ENCODE measurements around the gene DHX38. TPM values are rescaled to one million over a fixed set of nuclear protein-coding genes. Genes with fewer than 3 reads are reported as not detected.

DHX38 gene
- polyA plus RNA-seq, 1 of the 3 experiments (the other 2 are of a cell fraction), result 75.0 TPM

GRCh38 chr16:72111657-72112451, 18.2 kb downstream of the DHX38 start:
- no peak for DNase-seq
- TF ChIP-seq EP300 (IDR thresholded peaks at IDR 0.05; ENCODE audit: borderline replicate concordance in 1 of 2, low read depth in 1 of 2, low read length in 1 of 2) (no peak), RFX5 (IDR thresholded peaks at IDR 0.05; ENCODE audit: low read length) (no peak), FOSL2 (IDR thresholded peaks at IDR 0.05; ENCODE audit: borderline replicate concordance, low read depth) (no peak), FOXM1 (IDR thresholded peaks at IDR 0.05; ENCODE audit: low read depth) (no peak), EZH2phosphoT487 (IDR thresholded peaks at IDR 0.05; ENCODE audit: borderline replicate concordance, low read depth) (no peak), ELF1 (IDR thresholded peaks at IDR 0.05) (no peak)
- POLR2A ChIA-PET, result no interaction called here

GRCh38 chr16:72112452-72112792, 18.8 kb downstream of the DHX38 start:
- Histone ChIP-seq H3K4me3 (ENCODE audit: low read depth in 2 of 2, low read length in 1 of 2) (no peak overlapping the region), H2AFZ (ENCODE audit: low read depth) (no peak overlapping the region), H3K27me3 (ENCODE audit: insufficient read depth) (no peaks in the 10 kb centered on the region), H3K9me3 (no peaks in the 10 kb centered on the region), H3K4me1 (ENCODE audit: control insufficient read depth in 1 of 2, insufficient read depth in 2 of 2, low read depth in 1 of 2, low read length in 1 of 2) (no peaks in the 10 kb centered on the region; a peak in 1 of 4 replicates), H4K20me1 (ENCODE audit: insufficient read depth) (no peaks in the 10 kb centered on the region), H3K36me3 (replicated peaks in 1 of 2; ENCODE audit: control insufficient read depth in 1 of 2, insufficient read depth in 2 of 2, low read length in 1 of 2) (peaks cover 18 to 56% of the 10 kb centered on the region in 2 experiments), H3F3A (replicated peaks; ENCODE audit: insufficient read depth) (no peaks in the 10 kb centered on the region), H3K27ac (ENCODE audit: low read depth in 2 of 2, low read length in 1 of 2) (no peak overlapping the region), H3K9me2 (no peaks in the 10 kb centered on the region), H3K9ac (no peak overlapping the region), H3K4me2 (no peak overlapping the region), H3K79me2 (ENCODE audit: insufficient read depth) (no peaks in the 10 kb centered on the region)
- no peak for DNase-seq
- TF ChIP-seq MEF2A (IDR thresholded peaks at IDR 0.05; ENCODE audit: borderline replicate concordance, low read depth) (no peak), ELF1 (IDR thresholded peaks at IDR 0.05) (no peak), RFX5 (IDR thresholded peaks at IDR 0.05; ENCODE audit: low read length) (no peak), NFIC (IDR thresholded peaks at IDR 0.05; ENCODE audit: borderline replicate concordance) (no peak), FOSL2 (IDR thresholded peaks at IDR 0.05; ENCODE audit: borderline replicate concordance, low read depth) (no peak), NRF1 (IDR thresholded peaks at IDR 0.05; ENCODE audit: low read depth, low read length) (no peak), USF2 (IDR thresholded peaks at IDR 0.05; ENCODE audit: borderline replicate concordance, low read depth, low read length) (no peak), YY1 (IDR thresholded peaks at IDR 0.05; ENCODE audit: low read depth) (no peak), EP300 (IDR thresholded peaks at IDR 0.05; ENCODE audit: borderline replicate concordance in 1 of 2, low read depth in 1 of 2, low read length in 1 of 2) (no peak), POLR2AphosphoS5 (IDR thresholded peaks at IDR 0.05; ENCODE audit: low read depth, low read length) (no peak), IRF3 (IDR thresholded peaks at IDR 0.05; ENCODE audit: low read depth, low read length) (no peak), MAX (IDR thresholded peaks at IDR 0.05; ENCODE audit: low read depth) (no peak), SMC3 (IDR thresholded peaks at IDR 0.05; ENCODE audit: low read depth, low read length) (no peak), USF1 (IDR thresholded peaks at IDR 0.05; ENCODE audit: borderline replicate concordance, low read depth) (no peak), FOXJ3 (CRISPR knock-in tag; IDR thresholded peaks at IDR 0.05) (no peak), SIN3A (IDR thresholded peaks at IDR 0.05; ENCODE audit: borderline replicate concordance, low read depth, low read length) (no peak), CHD2 (IDR thresholded peaks at IDR 0.05; ENCODE audit: low read length, partially characterized antibody) (no peak), TAF1 (IDR thresholded peaks at IDR 0.05; ENCODE audit: borderline replicate concordance, low read depth, low read length) (no peak), GATA2 (CRISPR knock-in tag; IDR thresholded peaks at IDR 0.05) (no peak)
- WGBS (ENCODE audit: low lambda C conversion rate), result 96% methylated on average over 15 of the region's 15 CpGs
- POLR2A ChIA-PET, result no interaction called here
- CTCF ChIA-PET, result interaction anchor here (0.9 to 3.3 kb wide), 4 partner anchors 12 to 46 kb away, joined by 3 to 15 read pairs (median 6); no protein-coding TSS in a partner anchor

More at GRCh38 chr16:72111657-72112451, 18.2 kb downstream of the DHX38 start:
- Histone ChIP-seq H3K9me2 (no peaks in the 10 kb centered on the region), H3F3A (replicated peaks; ENCODE audit: insufficient read depth) (no peaks in the 10 kb centered on the region), H3K4me2 (no peak overlapping the region), H3K9ac (no peak overlapping the region), H3K79me2 (ENCODE audit: insufficient read depth) (no peaks in the 10 kb centered on the region), H3K4me1 (ENCODE audit: control insufficient read depth in 1 of 2, insufficient read depth in 2 of 2, low read depth in 1 of 2, low read length in 1 of 2) (no peaks in the 10 kb centered on the region), H3K36me3 (replicated peaks in 1 of 2; ENCODE audit: control insufficient read depth in 1 of 2, insufficient read depth in 2 of 2, low read length in 1 of 2) (peaks cover 18 to 61% of the 10 kb centered on the region in 2 experiments), H4K20me1 (ENCODE audit: insufficient read depth) (no peaks in the 10 kb centered on the region), H3K27me3 (ENCODE audit: insufficient read depth) (no peaks in the 10 kb centered on the region), H3K27ac (ENCODE audit: low read depth in 2 of 2, low read length in 1 of 2) (no peak overlapping the region), H3K4me3 (ENCODE audit: low read depth in 2 of 2, low read length in 1 of 2) (no peak overlapping the region), H2AFZ (ENCODE audit: low read depth) (no peak overlapping the region), H3K9me3 (no peaks in the 10 kb centered on the region)
- 78% methylated on average over 16 of the region's 19 CpGs for WGBS (ENCODE audit: low lambda C conversion rate)
- CTCF ChIA-PET, result interaction anchor here (0.9 to 3.3 kb wide), 4 partner anchors 12 to 45 kb away, joined by 3 to 15 read pairs (median 6); no protein-coding TSS in a partner anchor

Measured in SK-N-SH (cell line).